Neuronal stem cell (in vitro differentiated cells): ENCODE data around the gene ALG14.

ENCODE experiments used
- DNase-seq: peaks from one replicate; pipeline ENCODE4 v3.0.0-alpha.2; 2013; ENCODE audit warnings: low spot score
- H2AFZ ChIP-seq: one replicate; pipeline ENCODE4 v1.6.1; 2013; ENCODE audit warnings: mild to moderate bottlenecking, low read length, inconsistent platforms
- H2AK5ac ChIP-seq: 2 replicates; pipeline ENCODE4 v1.6.1; 2013; ENCODE audit warnings: low read depth, mild to moderate bottlenecking, inconsistent platforms, low read length, moderate library complexity, mixed read lengths
- H2BK120ac ChIP-seq: 2 replicates; pipeline ENCODE4 v1.6.1; 2013; ENCODE audit warnings: low read depth, mild to moderate bottlenecking, inconsistent platforms, low read length, moderate library complexity, mixed read lengths
- H2BK12ac ChIP-seq: one replicate; pipeline ENCODE4 v1.6.1; 2013; ENCODE audit warnings: low read length, inconsistent platforms
- H2BK15ac ChIP-seq: 2 replicates; pipeline ENCODE4 v1.6.1; 2013; ENCODE audit warnings: mild to moderate bottlenecking, low read length, inconsistent platforms, mixed read lengths
- H2BK5ac ChIP-seq: one replicate; pipeline ENCODE4 v1.6.1; 2013; ENCODE audit warnings: inconsistent platforms, mild to moderate bottlenecking, low read length, moderate library complexity
- H3K14ac ChIP-seq: one replicate; pipeline ENCODE4 v1.6.1; 2013; ENCODE audit warnings: low read length, inconsistent platforms
- H3K18ac ChIP-seq: 2 replicates; pipeline ENCODE4 v1.6.1; 2013; ENCODE audit warnings: low read length, inconsistent platforms
- H3K23ac ChIP-seq: 2 replicates; pipeline ENCODE4 v1.6.1; 2013; ENCODE audit warnings: low read depth, mild to moderate bottlenecking, mixed read lengths, low read length, inconsistent platforms; ENCODE audit not compliant: poor library complexity
- H3K27ac ChIP-seq: replicated peaks from 3 replicates; pipeline ENCODE4 v1.5.1; 2013; ENCODE audit warnings: low read length, inconsistent platforms
- H3K27me3 ChIP-seq, 3 experiments: 2 replicates each; pipeline ENCODE4 v1.6.1; 2013; ENCODE audit warnings: low read length in 3 of 3, mild to moderate bottlenecking in 2 of 3, inconsistent platforms in 1 of 3, low read depth in 1 of 3, mixed read lengths in 1 of 3, moderate library complexity in 1 of 3; ENCODE audit not compliant: control insufficient read depth in 3 of 3, insufficient read depth in 3 of 3
- H3K36me3 ChIP-seq, 2 donors: replicated peaks in 1 of 2; 2 replicates each; pipeline ENCODE4 v1.6.1; 2013; ENCODE audit warnings: low read length in 2 of 2; ENCODE audit not compliant: control insufficient read depth in 2 of 2, insufficient read depth in 2 of 2
- H3K4ac ChIP-seq: 2 replicates; pipeline ENCODE4 v1.6.1; 2013; ENCODE audit warnings: inconsistent platforms, mild to moderate bottlenecking, low read length, moderate library complexity
- H3K4me1 ChIP-seq, 2 donors: 1 replicate in 1 of 2; 2 replicates in 1 of 2; pipeline ENCODE4 v1.6.1; 2013; ENCODE audit warnings: low read length in 2 of 2, low read depth in 1 of 2; ENCODE audit not compliant: control insufficient read depth in 2 of 2, insufficient read depth in 1 of 2
- H3K4me2 ChIP-seq: one replicate; pipeline ENCODE4 v1.6.1; 2013; ENCODE audit warnings: mild to moderate bottlenecking, low read length, inconsistent platforms; ENCODE audit not compliant: insufficient read depth, poor library complexity, severe bottlenecking
- H3K4me3 ChIP-seq, 2 donors: 2 replicates each; pipeline ENCODE4 v1.5.1; 2013; ENCODE audit warnings: low read length in 2 of 2, mild to moderate bottlenecking in 2 of 2, inconsistent platforms in 1 of 2, moderate library complexity in 1 of 2
- H3K79me1 ChIP-seq: one replicate; pipeline ENCODE4 v1.6.1; 2013; ENCODE audit warnings: low read depth, mild to moderate bottlenecking, inconsistent platforms, low read length, moderate library complexity
- H3K9ac ChIP-seq: one replicate; pipeline ENCODE4 v1.6.1; 2013; ENCODE audit warnings: mild to moderate bottlenecking, low read depth, low read length, inconsistent platforms; ENCODE audit not compliant: poor library complexity
- H3K9me3 ChIP-seq, 2 donors: replicated peaks in 1 of 2; 2 replicates each; pipeline versions ENCODE3 to v1.6.1; 2013; ENCODE audit warnings: low read length in 2 of 2, mild to moderate bottlenecking in 2 of 2, inconsistent platforms in 1 of 2, low read depth in 1 of 2, mixed read lengths in 1 of 2, moderate library complexity in 1 of 2; ENCODE audit not compliant: control insufficient read depth in 2 of 2, insufficient read depth in 1 of 2
- H4K8ac ChIP-seq: one replicate; pipeline ENCODE4 v1.6.1; 2013; ENCODE audit warnings: low read depth, mild to moderate bottlenecking, inconsistent platforms, low read length, moderate library complexity
- H4K91ac ChIP-seq: one replicate; pipeline ENCODE4 v1.6.1; 2013; ENCODE audit warnings: low read length, low read depth, mild to moderate bottlenecking, inconsistent platforms; ENCODE audit not compliant: poor library complexity
- WGBS, 2 donors: extraction: QIAGEN DNeasy Blood & Tissue Kit; methylation state at CpG; one replicate each; pipeline ENCODE4 v1.1.7; 2013; ENCODE audit warnings: missing lambda C conversion rate in 2 of 2, mixed read lengths in 1 of 2; ENCODE audit not compliant: insufficient read length in 2 of 2, insufficient replicate concordance in 1 of 2; ENCODE audit errors: extremely low coverage in 2 of 2; 5-methylcytosine and 5-hydroxymethylcytosine counted together

ALG14 gene

GRCh38 chr1:94981575-94981973 is 91.2 kb downstream of the ALG14 start:
- Histone ChIP-seq H3K14ac (no peak overlapping the region), H3K79me1 (no peaks in the 10 kb centered on the region), H3K9me3 (peaks cover 0 to 4% of the 10 kb centered on the region in 2 donors), H3K4me1 (peaks cover 2 to 3% of the 10 kb centered on the region in 2 donors), H2BK5ac (no peak overlapping the region), H2BK12ac (no peak overlapping the region), H2AFZ (no peak overlapping the region), H3K27me3 (no peaks in the 10 kb centered on the region), H3K4ac (no peak overlapping the region), H3K4me2 (no peak overlapping the region), H3K9ac (no peak overlapping the region), H2BK15ac (no peak overlapping the region), H3K36me3 (no peaks in the 10 kb centered on the region), H3K27ac (no peak overlapping the region), H3K23ac (no peak overlapping the region), H2BK120ac (no peak overlapping the region), H3K18ac (no peak overlapping the region), H3K4me3 (no peak overlapping the region), H4K91ac (no peak overlapping the region), H2AK5ac (no peak overlapping the region), H4K8ac (no peak overlapping the region)
- no CpG with 5 or more reads among the region's 1 CpG for WGBS, 2 donors
- no peak for DNase-seq

- Histone ChIP-seq H3K4me2 (no peak overlapping the region), H3K18ac (no peak overlapping the region), H4K8ac (no peak overlapping the region), H2AK5ac (no peak overlapping the region), H3K9me3 (peaks cover 0 to 4% of the 10 kb centered on the region in 2 donors), H3K9ac (no peak overlapping the region), H2BK12ac (no peak overlapping the region), H4K91ac (no peak overlapping the region), H3K23ac (no peak overlapping the region), H3K4ac (no peak overlapping the region), H3K36me3 (no peaks in the 10 kb centered on the region), H3K27me3 (no peaks in the 10 kb centered on the region), H2BK5ac (no peak overlapping the region), H3K4me1 (peaks cover 2% of the 10 kb centered on the region in 2 donors), H2BK15ac (no peak overlapping the region), H3K4me3 (no peak overlapping the region), H3K79me1 (no peaks in the 10 kb centered on the region), H2AFZ (no peak overlapping the region), H3K14ac (no peak overlapping the region), H2BK120ac (no peak overlapping the region), H3K27ac (no peak overlapping the region)
- no CpG with 5 or more reads among the region's 6 CpGs for WGBS, 2 donors
- no peak for DNase-seq
Measured at GRCh38 chr1:94980582-94981574, 91.9 kb downstream of the ALG14 start.

GRCh38 chr1:94979656-94980581 is 92.8 kb downstream of the ALG14 start:
- Histone ChIP-seq H2AFZ (no peak overlapping the region), H2BK120ac (no peak overlapping the region), H2BK15ac (no peak overlapping the region), H3K4me2 (no peak overlapping the region), H3K27ac (no peak overlapping the region), H2BK12ac (no peak overlapping the region), H3K36me3 (no peaks in the 10 kb centered on the region), H3K9ac (no peak overlapping the region), H2BK5ac (no peak overlapping the region), H3K4me1 (peaks cover 2% of the 10 kb centered on the region in 2 donors), H4K8ac (no peak overlapping the region), H3K4me3 (no peak overlapping the region), H3K23ac (no peak overlapping the region), H3K27me3 (no peaks in the 10 kb centered on the region), H4K91ac (no peak overlapping the region), H2AK5ac (no peak overlapping the region), H3K4ac (no peak overlapping the region), H3K79me1 (no peaks in the 10 kb centered on the region), H3K9me3 (peaks cover 0 to 4% of the 10 kb centered on the region in 2 donors), H3K18ac (no peak overlapping the region), H3K14ac (no peak overlapping the region)
- no peak for DNase-seq
- no CpG with 5 or more reads among the region's 9 CpGs for WGBS, 2 donors

- no peak overlapping the region for H3K27ac ChIP-seq
Measured at GRCh38 chr1:94979131-94979530, 93.6 kb downstream of the ALG14 start.

More at GRCh38 chr1:94979131-94979530, 93.6 kb downstream of the ALG14 start:
- Histone ChIP-seq H2BK15ac (no peak overlapping the region), H3K27me3 (no peaks in the 10 kb centered on the region), H2AK5ac (no peak overlapping the region), H3K79me1 (no peaks in the 10 kb centered on the region), H3K9me3 (peaks cover 0 to 4% of the 10 kb centered on the region in 2 donors), H3K9ac (no peak overlapping the region), H3K4me2 (no peak overlapping the region), H4K8ac (no peak overlapping the region), H3K18ac (no peak overlapping the region), H3K36me3 (no peaks in the 10 kb centered on the region), H2AFZ (no peak overlapping the region), H4K91ac (no peak overlapping the region), H3K23ac (no peak overlapping the region), H3K4me3 (no peak overlapping the region), H3K4ac (no peak overlapping the region), H3K4me1 (peaks cover 2% of the 10 kb centered on the region in 2 donors), H2BK120ac (no peak overlapping the region), H2BK5ac (no peak overlapping the region), H3K14ac (no peak overlapping the region), H2BK12ac (no peak overlapping the region)
- DNase-seq, result no peak
- no CpG with 5 or more reads among the region's 5 CpGs for WGBS, 2 donors
